ENCODE results near the gene TAS2R10.

DNA sequence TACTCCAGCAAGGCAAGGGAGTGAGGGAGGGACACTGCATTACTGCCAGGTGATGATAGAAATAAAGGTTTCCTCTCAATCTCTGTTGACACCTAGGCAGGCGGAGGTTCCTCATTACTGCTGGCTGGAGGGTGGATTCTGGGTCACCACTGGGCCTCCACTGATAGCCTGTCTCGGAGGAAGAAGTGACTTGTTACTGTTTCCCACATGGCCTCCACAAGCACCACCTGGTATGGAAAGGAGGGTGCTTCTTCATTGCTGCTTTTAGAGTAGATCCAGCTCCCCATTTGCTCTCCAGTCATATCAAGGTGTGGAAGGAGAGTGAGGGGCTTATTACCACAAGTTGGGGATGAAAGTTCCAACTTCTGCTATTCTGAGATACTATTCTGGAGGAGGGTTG is 16.7 kb upstream of the TAS2R10 start:
- TF ChIP-seq, protein P1, sequence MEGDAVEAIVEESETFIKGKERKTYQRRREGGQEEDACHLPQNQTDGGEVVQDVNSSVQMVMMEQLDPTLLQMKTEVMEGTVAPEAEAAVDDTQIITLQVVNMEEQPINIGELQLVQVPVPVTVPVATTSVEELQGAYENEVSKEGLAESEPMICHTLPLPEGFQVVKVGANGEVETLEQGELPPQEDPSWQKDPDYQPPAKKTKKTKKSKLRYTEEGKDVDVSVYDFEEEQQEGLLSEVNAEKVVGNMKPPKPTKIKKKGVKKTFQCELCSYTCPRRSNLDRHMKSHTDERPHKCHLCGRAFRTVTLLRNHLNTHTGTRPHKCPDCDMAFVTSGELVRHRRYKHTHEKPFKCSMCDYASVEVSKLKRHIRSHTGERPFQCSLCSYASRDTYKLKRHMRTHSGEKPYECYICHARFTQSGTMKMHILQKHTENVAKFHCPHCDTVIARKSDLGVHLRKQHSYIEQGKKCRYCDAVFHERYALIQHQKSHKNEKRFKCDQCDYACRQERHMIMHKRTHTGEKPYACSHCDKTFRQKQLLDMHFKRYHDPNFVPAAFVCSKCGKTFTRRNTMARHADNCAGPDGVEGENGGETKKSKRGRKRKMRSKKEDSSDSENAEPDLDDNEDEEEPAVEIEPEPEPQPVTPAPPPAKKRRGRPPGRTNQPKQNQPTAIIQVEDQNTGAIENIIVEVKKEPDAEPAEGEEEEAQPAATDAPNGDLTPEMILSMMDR (conservative IDR thresholded peaks at IDR 0.05) = no peak
- no peak for TF ChIP-seq EZH2 (IDR thresholded peaks at IDR 0.05; ENCODE audit: low read depth)

All from PC-9 (cell line).